Transverse colon (tissue), 4 donors: ENCODE data around the gene SLC35F3. TPM values are rescaled to one million over a fixed set of nuclear protein-coding genes. Genes with fewer than 3 reads are reported as not detected.
"Not testable (repeated sequence)": the region's sequence is repeated elsewhere in the genome, so short reads cannot be mapped to it uniquely, and the experiment has no call there.

Experiments
- DNase-seq: peaks from one replicate; pipeline ENCODE4 v3.0.0-alpha.2; 2019
- H3K27ac ChIP-seq, 4 donors: fragments of 200-600 bp; sonication (generic); 2 replicates each; pipeline ENCODE4 v1.5.1; 2016 to 2018; ENCODE audit warnings: inconsistent platforms in 4 of 4
- H3K27me3 ChIP-seq: fragments of 200-600 bp; sonication (generic); 2 replicates; pipeline ENCODE4 v1.5.1; 2017; ENCODE audit warnings: inconsistent platforms
- H3K36me3 ChIP-seq, 4 donors: fragments of 200-600 bp; sonication (generic); 2 replicates each; pipeline ENCODE4 v1.5.1; 2017 to 2019; ENCODE audit warnings: inconsistent platforms in 4 of 4
- H3K4me1 ChIP-seq, 4 donors: fragments of 200-600 bp; sonication (generic); 2 replicates each; pipeline ENCODE4 v1.5.1; 2017 to 2020; ENCODE audit warnings: inconsistent platforms in 4 of 4
- H3K4me3 ChIP-seq, 4 donors: fragments of 200-600 bp; sonication (generic); 1 replicate in 1 of 4; 2 replicates in 3 of 4; pipeline versions ENCODE4 v1.5.1 to v1.6.1; 2017 to 2019; ENCODE audit warnings: inconsistent platforms in 4 of 4
- H3K9me3 ChIP-seq, 2 donors: fragments of 200-600 bp; sonication (generic); 2 replicates each; pipeline ENCODE4 v1.5.1; 2017 to 2019; ENCODE audit warnings: inconsistent platforms in 2 of 2
- EP300 ChIP-seq: sonication (generic); formaldehyde crosslinking; IDR thresholded peaks from one replicate; pipeline ENCODE4 v1.6.1; 2017; ENCODE audit warnings: antibody characterized with exemption, low read depth
- POLR2A ChIP-seq: fragments of 450-650 bp; IDR thresholded peaks from one replicate; pipeline ENCODE4 v1.6.1; 2016; ENCODE audit warnings: antibody characterized with exemption, mild to moderate bottlenecking, moderate library complexity
- POLR2AphosphoS5 ChIP-seq, 3 donors: sonication (generic); formaldehyde crosslinking; IDR thresholded peaks; one replicate each; pipeline ENCODE4 v1.6.1; 2016; ENCODE audit warnings: antibody characterized with exemption in 3 of 3
- WGBS, 2 donors: methylation state at CpG; one replicate each; pipeline ENCODE4 v1.1.5; 2018; ENCODE audit warnings: low coverage in 1 of 2; 5-methylcytosine and 5-hydroxymethylcytosine counted together
- in situ Hi-C, 4 donors: fragments of 200-750 bp; cut with MboI; loops; one replicate each; pipeline versions ENCODE4 v1.15.0 to v1.15.1; 2017; ENCODE audit warnings: low sequenced_read_pairs in 3 of 4, low pct_ligation_motif_present in 1 of 4, low pct_unique_long_range_greater_than_20kb in 1 of 4
- intact Hi-C: fragments of 100-400 bp; cut with DNase I; formaldehyde crosslinking; loops from one replicate; pipeline ENCODE4 v1.15.1; 2023; ENCODE audit warnings: low total_unique reads
- total RNA-seq, 4 donors: library from RNA; depleted of rRNA; stranded (reverse); fragments of >200 nt; gene quantifications; one replicate each; pipeline ENCODE4 v1.1.0, GENCODE V29; 2016
- TF ChIP-seq, protein P1 (sequence below), 5 experiments: fragments of 200-600 bp in 3 of 5; fragments of 450-650 bp in 2 of 5; sonication (generic) in 3 of 5; IDR thresholded peaks; 1 replicate in 2 of 5; 2 replicates in 3 of 5; pipeline ENCODE4 v1.5.1; 2016 to 2017; ENCODE audit warnings: antibody characterized with exemption in 5 of 5, inconsistent platforms in 3 of 5, mild to moderate bottlenecking in 2 of 5, moderate library complexity in 1 of 5

Gene SLC35F3
- total RNA-seq, 4 donors from 2014 or later: not detected

DNA sequence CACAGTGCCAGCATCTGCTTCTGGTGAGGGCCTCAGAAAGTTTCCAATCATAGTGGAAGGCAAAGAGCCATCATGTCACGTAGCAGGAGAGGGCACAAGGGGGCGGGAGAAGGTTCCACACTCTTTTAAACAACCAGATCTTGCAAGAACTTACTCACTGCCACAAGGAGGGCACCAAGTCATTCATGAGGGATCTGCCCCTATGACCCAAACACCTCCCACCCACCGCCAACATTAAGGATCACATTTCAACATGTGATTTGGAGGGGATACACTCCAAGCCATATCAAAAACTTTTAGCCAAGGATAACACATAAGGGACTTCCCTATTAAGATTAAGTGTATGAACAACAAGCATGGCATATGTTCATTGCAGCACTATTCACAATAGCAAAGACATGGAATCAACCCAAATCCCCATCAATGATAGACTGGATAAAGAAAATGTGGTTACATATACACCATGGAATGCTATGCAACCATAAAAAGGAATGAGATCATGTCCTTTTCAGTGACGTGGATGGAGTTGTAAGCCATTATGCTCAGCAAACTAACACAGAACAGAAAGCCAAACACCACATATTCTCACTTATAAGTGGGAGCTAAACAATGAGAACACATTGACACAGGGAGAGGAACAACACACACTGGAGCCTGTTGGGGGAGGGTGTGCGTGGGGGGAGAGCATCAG, 19.9 kb upstream of the SLC35F3 start:
- WGBS, 2 donors: 60 to 64% methylated on average over 2 to 5 of the region's 5 CpGs
- Histone ChIP-seq H3K4me1 (no peaks in the 10 kb centered on the region), H3K4me3 (no peak overlapping the region), H3K27me3 (no peaks in the 10 kb centered on the region), H3K36me3 (no peaks in the 10 kb centered on the region), H3K27ac (no peak overlapping the region), H3K9me3 (no peaks in the 10 kb centered on the region)
- in situ Hi-C loops: no loop called here
- DNase-seq: no peak
- intact Hi-C loops: no loop called here
- TF ChIP-seq POLR2AphosphoS5 (IDR thresholded peaks at IDR 0.05) (no peak), POLR2A (no peak), EP300 (no peak)
- TF ChIP-seq, protein P1, sequence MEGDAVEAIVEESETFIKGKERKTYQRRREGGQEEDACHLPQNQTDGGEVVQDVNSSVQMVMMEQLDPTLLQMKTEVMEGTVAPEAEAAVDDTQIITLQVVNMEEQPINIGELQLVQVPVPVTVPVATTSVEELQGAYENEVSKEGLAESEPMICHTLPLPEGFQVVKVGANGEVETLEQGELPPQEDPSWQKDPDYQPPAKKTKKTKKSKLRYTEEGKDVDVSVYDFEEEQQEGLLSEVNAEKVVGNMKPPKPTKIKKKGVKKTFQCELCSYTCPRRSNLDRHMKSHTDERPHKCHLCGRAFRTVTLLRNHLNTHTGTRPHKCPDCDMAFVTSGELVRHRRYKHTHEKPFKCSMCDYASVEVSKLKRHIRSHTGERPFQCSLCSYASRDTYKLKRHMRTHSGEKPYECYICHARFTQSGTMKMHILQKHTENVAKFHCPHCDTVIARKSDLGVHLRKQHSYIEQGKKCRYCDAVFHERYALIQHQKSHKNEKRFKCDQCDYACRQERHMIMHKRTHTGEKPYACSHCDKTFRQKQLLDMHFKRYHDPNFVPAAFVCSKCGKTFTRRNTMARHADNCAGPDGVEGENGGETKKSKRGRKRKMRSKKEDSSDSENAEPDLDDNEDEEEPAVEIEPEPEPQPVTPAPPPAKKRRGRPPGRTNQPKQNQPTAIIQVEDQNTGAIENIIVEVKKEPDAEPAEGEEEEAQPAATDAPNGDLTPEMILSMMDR (IDR thresholded peaks at IDR 0.05): no peak

DNA sequence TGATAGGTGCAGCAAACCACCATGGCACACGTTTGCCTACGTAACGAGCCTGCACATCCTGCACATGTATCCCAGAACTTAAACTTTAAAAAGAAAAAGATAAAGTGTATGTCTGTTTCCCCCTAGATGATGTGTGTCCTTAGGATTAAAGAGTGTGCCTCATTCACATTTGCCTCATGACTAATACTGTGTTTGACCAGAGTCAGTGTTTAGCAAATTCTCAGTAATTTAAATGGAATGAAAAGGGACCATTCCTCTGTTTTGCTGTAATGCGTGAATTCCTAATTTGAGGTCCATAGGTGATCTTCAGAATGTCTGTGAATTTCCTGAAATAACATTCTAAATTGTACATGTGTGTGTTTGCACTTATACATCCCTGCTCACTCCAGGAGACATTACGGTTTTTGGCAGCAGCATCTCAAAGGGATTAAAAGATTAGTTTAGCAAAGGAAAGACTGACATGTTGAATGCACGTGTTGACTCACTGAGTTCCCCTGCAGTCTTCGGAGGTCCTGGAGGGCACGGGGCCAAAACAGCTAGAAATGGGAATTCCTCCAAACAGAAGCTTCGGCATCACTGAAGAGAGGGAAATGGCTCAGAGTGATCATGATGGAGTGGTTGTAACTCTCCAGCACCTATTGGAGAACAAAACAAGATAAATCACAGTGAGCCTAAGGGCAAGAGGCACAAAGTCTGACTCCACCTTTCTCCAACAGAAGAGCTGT, 19.1 kb upstream of the SLC35F3 start:
- TF ChIP-seq, protein P1 (IDR thresholded peaks at IDR 0.05): no peak
- TF ChIP-seq EP300: no peak
- TF ChIP-seq POLR2A: no peak
- no peak for TF ChIP-seq POLR2AphosphoS5 (IDR thresholded peaks at IDR 0.05)
- H3K4me3 ChIP-seq: no peak overlapping the region
- 70 to 100% methylated on average over 1 to 9 of the region's 9 CpGs for WGBS, 2 donors
- H3K27ac ChIP-seq: no peak overlapping the region
- no peak for DNase-seq
- in situ Hi-C loops: no loop called here
- no peaks in the 10 kb centered on the region for H3K9me3 ChIP-seq
- intact Hi-C loops: no loop called here
- no peaks in the 10 kb centered on the region for H3K27me3 ChIP-seq
- H3K36me3 ChIP-seq: no peaks in the 10 kb centered on the region
- no peaks in the 10 kb centered on the region for H3K4me1 ChIP-seq

DNA sequence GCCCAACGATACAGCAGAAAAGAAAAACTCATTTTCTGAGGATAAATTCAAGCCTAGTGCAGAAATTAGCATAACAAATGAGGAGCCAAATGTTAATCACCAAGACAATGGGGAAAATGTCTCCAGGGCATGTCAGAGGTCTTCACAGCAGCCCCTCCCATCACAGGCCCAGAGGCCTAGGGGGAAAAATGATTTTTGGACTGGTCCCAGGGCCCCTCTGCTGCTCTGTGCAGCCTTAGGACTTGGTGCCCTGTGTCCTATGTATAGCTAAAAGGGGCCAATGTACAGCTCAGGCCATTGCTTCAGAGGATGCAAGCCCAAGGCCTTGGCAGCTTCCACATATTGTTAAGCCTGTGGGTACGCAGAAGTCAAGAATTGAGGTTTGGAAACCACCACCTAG, 13.3 kb upstream of the SLC35F3 start:
- H3K27ac ChIP-seq, intact Hi-C loops, in situ Hi-C loops, H3K4me3 ChIP-seq, DNase-seq, H3K36me3 ChIP-seq, H3K9me3 ChIP-seq, H3K4me1 ChIP-seq, H3K27me3 ChIP-seq: not testable (repeated sequence)
- WGBS, 2 donors: 76 to 83% methylated on average over 1 to 2 of the region's 2 CpGs

DNA sequence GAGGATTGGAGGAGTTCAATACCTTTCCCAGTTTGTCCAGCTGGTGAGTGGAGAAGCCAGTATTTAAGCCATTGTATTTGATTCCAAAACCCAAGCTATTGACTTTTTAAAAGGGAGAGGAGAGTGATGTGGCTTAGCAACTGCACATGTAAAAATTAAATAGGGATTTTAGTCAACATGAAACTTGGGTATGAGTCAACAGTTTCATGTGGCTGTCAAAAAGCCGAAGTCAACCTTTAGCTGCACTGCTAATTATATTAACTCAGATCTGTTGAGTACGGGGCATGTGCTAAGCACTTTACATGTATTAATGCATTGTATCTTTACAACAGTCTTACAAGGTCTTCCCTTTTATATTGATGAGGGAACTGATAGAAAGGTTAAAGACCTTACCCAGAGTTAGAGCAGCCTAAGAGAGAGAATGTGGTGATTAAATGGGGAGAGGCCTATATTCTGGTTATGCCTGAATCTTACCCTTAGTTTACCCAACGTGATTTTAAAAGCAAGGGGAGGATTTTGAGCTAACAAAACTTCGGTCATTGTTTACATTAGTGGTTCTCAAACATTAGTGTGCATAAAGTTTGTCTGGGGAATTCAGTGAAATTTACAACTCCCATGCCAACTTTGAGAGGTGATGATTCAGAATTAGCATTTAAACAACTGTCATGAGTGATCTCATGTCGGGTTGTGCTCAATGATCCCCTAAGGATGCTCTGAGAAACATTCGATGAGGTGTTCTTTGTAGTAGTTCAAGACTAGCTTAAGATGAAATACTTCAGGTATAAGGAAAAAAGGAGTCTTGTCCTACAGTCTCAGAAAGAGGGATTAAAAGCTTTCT, 6.9 kb upstream of the SLC35F3 start:
- TF ChIP-seq EP300 (no peak), POLR2A (no peak), POLR2AphosphoS5 (IDR thresholded peaks at IDR 0.05) (no peak)
- TF ChIP-seq, protein P1 (IDR thresholded peaks at IDR 0.05): no peak
- Histone ChIP-seq H3K27ac (no peak overlapping the region), H3K27me3 (no peaks in the 10 kb centered on the region), H3K36me3 (no peaks in the 10 kb centered on the region), H3K4me3 (no peak overlapping the region), H3K9me3 (no peaks in the 10 kb centered on the region), H3K4me1 (no peaks in the 10 kb centered on the region)
- DNase-seq: no peak
- WGBS, 2 donors: 57 to 79% methylated on average over 2 to 6 of the region's 6 CpGs
- intact Hi-C loops (no loop called here), in situ Hi-C loops (no loop called here)
